Measurements from ENCODE around the gene SPINK9. TPM values are rescaled to one million over a fixed set of nuclear protein-coding genes. Genes with fewer than 3 reads are reported as not detected.
A peak's percentile ranks its signal among the peaks of the same experiment; 100 is the strongest.

SPINK9 gene, protein sequence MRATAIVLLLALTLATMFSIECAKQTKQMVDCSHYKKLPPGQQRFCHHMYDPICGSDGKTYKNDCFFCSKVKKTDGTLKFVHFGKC
- total RNA-seq: not detected in 2 replicates

DNA sequence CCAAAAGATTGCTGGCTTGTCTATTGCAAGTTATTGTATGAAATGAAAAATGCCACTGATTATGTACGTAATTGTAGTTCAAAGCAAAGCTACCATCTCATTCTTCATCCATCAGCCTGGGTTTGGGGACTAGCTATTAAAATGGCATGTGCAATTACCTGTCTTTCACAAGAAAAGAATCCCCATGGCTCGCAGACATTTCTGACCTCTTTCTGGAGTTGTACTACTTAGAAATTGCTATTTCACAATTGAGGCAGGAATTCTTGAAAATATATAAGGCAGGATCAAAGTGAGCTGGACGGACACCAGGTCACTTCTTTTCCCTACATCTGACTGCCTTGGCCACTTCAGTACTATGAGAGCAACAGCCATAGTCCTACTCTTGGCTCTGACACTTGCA, at the start of gene SPINK9:
SPINK9 (plus strand) TSS at position 301 of the 400 bp plus-strand sequence; CDS start at position 356, 55 bp downstream.
- no peak for DNase-seq (ENCODE audit: low read depth)
- TF ChIP-seq, protein P1, sequence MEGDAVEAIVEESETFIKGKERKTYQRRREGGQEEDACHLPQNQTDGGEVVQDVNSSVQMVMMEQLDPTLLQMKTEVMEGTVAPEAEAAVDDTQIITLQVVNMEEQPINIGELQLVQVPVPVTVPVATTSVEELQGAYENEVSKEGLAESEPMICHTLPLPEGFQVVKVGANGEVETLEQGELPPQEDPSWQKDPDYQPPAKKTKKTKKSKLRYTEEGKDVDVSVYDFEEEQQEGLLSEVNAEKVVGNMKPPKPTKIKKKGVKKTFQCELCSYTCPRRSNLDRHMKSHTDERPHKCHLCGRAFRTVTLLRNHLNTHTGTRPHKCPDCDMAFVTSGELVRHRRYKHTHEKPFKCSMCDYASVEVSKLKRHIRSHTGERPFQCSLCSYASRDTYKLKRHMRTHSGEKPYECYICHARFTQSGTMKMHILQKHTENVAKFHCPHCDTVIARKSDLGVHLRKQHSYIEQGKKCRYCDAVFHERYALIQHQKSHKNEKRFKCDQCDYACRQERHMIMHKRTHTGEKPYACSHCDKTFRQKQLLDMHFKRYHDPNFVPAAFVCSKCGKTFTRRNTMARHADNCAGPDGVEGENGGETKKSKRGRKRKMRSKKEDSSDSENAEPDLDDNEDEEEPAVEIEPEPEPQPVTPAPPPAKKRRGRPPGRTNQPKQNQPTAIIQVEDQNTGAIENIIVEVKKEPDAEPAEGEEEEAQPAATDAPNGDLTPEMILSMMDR (IDR thresholded peaks at IDR 0.05; ENCODE audit: insufficient read depth, low read depth, low read length): no peak

DNA sequence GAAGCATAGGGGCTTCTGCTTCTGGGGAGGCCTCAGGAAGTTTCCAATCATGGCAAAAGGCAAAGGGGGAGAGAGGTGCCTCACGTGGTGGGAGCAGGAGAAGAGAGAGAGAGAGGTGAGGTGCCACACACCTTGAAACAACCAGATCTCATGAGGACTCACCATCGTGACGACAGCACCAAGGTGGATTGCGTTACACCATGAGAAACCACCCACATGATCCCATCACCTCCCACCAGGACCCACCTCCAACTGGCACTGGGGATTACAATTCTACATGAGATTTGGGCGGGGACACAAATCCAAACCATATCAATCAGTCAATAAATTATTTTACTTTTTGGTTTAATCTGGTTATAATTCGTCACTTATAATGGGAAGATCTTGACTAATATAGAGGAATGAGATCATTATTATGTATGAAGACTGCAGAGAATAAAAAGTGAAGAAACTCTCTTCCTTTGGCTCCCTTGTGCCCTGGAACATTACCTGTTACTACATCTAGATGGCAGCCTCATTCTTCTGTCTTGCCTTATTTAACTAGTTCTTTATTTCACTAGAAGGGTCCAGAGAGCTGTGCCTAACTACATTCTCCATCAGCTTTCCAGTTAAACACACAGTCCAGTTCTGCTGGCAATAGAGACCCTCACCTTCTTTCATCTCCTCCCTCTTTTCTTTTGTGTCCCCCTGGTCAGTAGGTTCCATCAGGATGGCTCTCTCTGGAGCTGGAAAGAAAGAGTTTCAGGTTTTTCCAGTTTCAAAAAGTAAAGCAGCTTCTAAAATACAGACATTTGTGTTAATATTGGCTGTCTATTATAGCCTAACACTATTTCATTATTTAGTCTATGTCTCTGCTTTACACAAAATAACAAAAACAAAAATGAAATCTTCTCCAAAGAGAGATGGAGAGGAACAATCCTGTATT, 44.8 kb upstream of the SPINK9 start:
- TF ChIP-seq, protein P1 (IDR thresholded peaks at IDR 0.05; ENCODE audit: insufficient read depth, low read depth, low read length): peak; percentile 61
- H3K4me3 ChIP-seq (ENCODE audit: low read depth, low read length): no peak overlapping the region
- peak; percentile 32 for DNase-seq (ENCODE audit: low read depth)

More for the DNA sequence above, at the start of gene SPINK9:
- H3K4me3 ChIP-seq (ENCODE audit: low read depth, low read length): no peak within 1 kb of the TSS

DNA sequence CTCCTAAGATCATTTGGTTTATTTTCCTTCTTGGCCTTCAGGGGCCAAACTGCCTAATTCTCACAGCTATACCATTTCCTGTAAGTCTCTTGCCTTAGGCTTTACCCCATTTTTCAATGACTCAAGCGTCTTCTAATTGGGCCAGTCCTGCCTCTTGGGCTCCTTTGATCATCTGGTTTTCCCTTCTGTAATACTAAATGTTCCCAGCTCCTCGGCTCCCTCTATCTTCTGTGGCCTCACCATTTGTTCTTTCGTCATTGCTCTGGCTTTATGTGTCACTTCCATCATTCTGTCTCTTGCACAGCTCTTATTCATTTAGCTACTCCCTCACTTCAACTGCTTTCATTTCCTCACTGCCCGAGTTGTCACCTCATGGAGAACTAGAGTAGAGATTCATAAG, 37.6 kb upstream of the SPINK9 start:
- DNase-seq (ENCODE audit: low read depth): no peak
- no peak overlapping the region for H3K4me3 ChIP-seq (ENCODE audit: low read depth, low read length)
- TF ChIP-seq, protein P1 (IDR thresholded peaks at IDR 0.05; ENCODE audit: insufficient read depth, low read depth, low read length): no peak

DNA sequence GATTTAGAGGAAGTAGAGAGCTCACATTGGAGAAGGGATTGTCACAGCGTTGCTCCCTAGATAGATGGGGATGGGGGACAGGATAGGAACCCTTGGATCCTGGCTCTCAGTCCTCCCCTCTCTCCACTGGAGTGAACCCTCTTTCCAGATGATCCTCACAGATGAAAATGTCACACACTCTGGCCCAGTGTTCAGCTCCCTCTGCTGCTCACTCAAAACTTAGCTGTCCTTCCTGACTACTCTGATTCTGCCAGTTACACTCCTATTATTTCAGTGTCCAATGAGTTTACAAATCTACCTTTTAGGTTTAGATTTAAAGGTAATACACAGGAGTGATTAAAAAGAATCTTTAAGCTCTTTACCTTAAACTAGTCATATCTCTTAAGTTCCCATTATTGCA, 28.9 kb upstream of the SPINK9 start:
- no peak overlapping the region for H3K4me3 ChIP-seq (ENCODE audit: low read depth, low read length)
- TF ChIP-seq, protein P1 (IDR thresholded peaks at IDR 0.05; ENCODE audit: insufficient read depth, low read depth, low read length): no peak
- no peak for DNase-seq (ENCODE audit: low read depth)

DNA sequence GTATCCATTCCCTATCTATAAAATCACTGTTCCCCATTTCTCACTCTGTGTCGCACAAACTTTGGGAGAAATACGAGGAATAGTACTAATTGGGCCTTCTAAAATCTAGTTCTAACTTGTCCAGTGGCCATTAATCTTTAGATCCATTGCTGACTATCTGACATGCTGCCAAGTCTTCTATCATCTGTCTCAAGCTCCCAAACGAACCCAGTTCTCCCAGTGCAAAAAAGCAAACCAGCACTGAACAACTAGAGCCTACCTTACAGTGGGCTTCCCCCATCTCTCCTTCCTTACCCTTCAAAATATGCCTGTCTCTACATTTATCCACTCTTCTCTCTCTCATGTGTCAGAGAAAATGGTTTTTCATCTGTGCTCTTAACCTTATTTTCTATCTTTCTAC, 26.3 kb upstream of the SPINK9 start:
- TF ChIP-seq, protein P1 (IDR thresholded peaks at IDR 0.05; ENCODE audit: insufficient read depth, low read depth, low read length): no peak

DNA sequence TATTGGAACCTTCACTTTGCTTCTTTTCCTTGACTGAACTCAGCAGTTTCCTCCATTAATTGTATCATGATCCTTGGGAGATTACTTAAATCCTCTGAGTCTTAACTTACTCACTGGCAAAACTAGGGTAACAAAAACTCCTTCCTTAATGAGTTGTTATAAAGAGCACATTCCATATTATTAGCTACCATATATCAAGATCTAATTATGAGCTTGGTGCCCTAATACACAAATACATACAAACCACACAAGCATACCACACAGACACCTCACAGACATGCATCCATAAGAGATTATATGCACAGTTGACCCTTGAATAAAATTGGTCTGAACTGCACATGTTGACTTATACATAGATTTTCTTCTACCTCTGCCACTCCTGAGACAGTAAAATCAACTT, 25.6 kb upstream of the SPINK9 start:
- no peak for DNase-seq (ENCODE audit: low read depth)
- no peak overlapping the region for H3K4me3 ChIP-seq (ENCODE audit: low read depth, low read length)
- TF ChIP-seq, protein P1 (IDR thresholded peaks at IDR 0.05; ENCODE audit: insufficient read depth, low read depth, low read length): no peak

More for the DNA sequence above, 26.3 kb upstream of the SPINK9 start:
- no peak overlapping the region for H3K4me3 ChIP-seq (ENCODE audit: low read depth, low read length)
- no peak for DNase-seq (ENCODE audit: low read depth)

Data from fibroblast of villous mesenchyme (primary cell).